Endothelial cell of umbilical vein (primary cell): ENCODE data around the gene CNPY3. TPM values are rescaled to one million over a fixed set of nuclear protein-coding genes. Genes with fewer than 3 reads are reported as not detected.
"Not testable (repeated sequence)": the region's sequence is repeated elsewhere in the genome, so short reads cannot be mapped to it uniquely, and the experiment has no call there.

ENCODE experiments used
- Bru-seq: library from RNA; stranded (reverse); fragments of 400-500 nt; gene quantifications from one replicate; lab custom pipeline; 2021; lab: Mats Ljungman, UMichigan
- BruChase-seq, 2 experiments: library from RNA; stranded (reverse); fragments of 400-500 nt; gene quantifications; one replicate each; lab custom pipeline; 2021; lab: Mats Ljungman, UMichigan
- BruUV-seq: library from RNA; stranded (reverse); fragments of 400-500 nt; replicated peaks from 2 replicates; lab custom pipeline; 2021; lab: Mats Ljungman, UMichigan
- CTCF ChIA-PET: fragments of 300-600, 350-600 bp; sonication (Branson Sonifier 250); formaldehyde crosslinking; loops from one replicate; lab custom pipeline; 2021; ENCODE audit warnings: antibody characterized with exemption, inconsistent platforms; lab: Charles Lee
- POLR2A ChIA-PET: fragments of 300-600, 350-600 bp; sonication (Branson Sonifier 250); formaldehyde crosslinking; loops from one replicate; lab custom pipeline; 2021; ENCODE audit warnings: antibody characterized with exemption, inconsistent platforms; lab: Charles Lee
- DNase-seq: peaks from one replicate; pipeline ENCODE4 v3.0.0-alpha.2; 2011; ENCODE audit warnings: low read depth, low spot score
- FAIRE-seq: peaks from 2 replicates; lab custom pipeline; 2011; peaks lifted over from hg19 to GRCh38; lab: Jason Lieb, UNC
- H2AFZ ChIP-seq: 2 replicates; pipeline ENCODE4 v1.6.0; 2012; ENCODE audit warnings: low read depth, low read length, control low read depth, inconsistent platforms
- H3K27ac ChIP-seq: 2 replicates; pipeline ENCODE4 v1.5.1; 2011; ENCODE audit warnings: low read depth, mild to moderate bottlenecking, control low read depth, low read length, moderate library complexity; ENCODE audit not compliant: insufficient read depth
- H3K27me3 ChIP-seq, 2 experiments: 2 replicates each; pipeline versions ENCODE4 v1.6.0 to v1.6.1; 2011; ENCODE audit warnings: low read length in 2 of 2, mixed read lengths in 1 of 2; ENCODE audit not compliant: control insufficient read depth in 2 of 2, insufficient read depth in 2 of 2
- H3K36me3 ChIP-seq, 2 experiments: 2 replicates in 1 of 2; 3 replicates in 1 of 2; pipeline ENCODE4 v1.5.1; 2011; ENCODE audit warnings: low read length in 2 of 2, mild to moderate bottlenecking in 1 of 2, moderate library complexity in 1 of 2; ENCODE audit not compliant: control insufficient read depth in 2 of 2, insufficient read depth in 2 of 2; ENCODE audit errors: extremely low read depth in 1 of 2
- H3K4me1 ChIP-seq: 3 replicates; pipeline ENCODE4 v1.5.1; 2011; ENCODE audit warnings: mild to moderate bottlenecking, low read length; ENCODE audit not compliant: control insufficient read depth, insufficient read depth; ENCODE audit errors: extremely low read depth
- H3K4me2 ChIP-seq: 2 replicates; pipeline ENCODE4 v1.6.1; 2011; ENCODE audit warnings: low read length, control low read depth, mixed read lengths; ENCODE audit not compliant: insufficient read depth
- H3K4me3 ChIP-seq, 3 experiments: fragments of 200-600 bp in 1 of 3; sonication (generic), shearing (Covaris generic) in 1 of 3; replicated peaks in 1 of 3; 2 replicates each; pipeline ENCODE4 v1.5.1; 2011 to 2016; ENCODE audit warnings: control low read depth in 3 of 3, low read length in 3 of 3, mild to moderate bottlenecking in 2 of 3, inconsistent platforms in 1 of 3, low read depth in 1 of 3, moderate library complexity in 1 of 3; ENCODE audit not compliant: insufficient read depth in 1 of 3
- H3K79me2 ChIP-seq: 2 replicates; pipeline ENCODE4 v1.6.0; 2012; ENCODE audit warnings: low read length, inconsistent platforms; ENCODE audit not compliant: control insufficient read depth, insufficient read depth
- H3K9ac ChIP-seq: replicated peaks from 2 replicates; pipeline ENCODE3; 2011; ENCODE audit warnings: low read length, control low read depth; ENCODE audit not compliant: insufficient read depth; ENCODE audit errors: extremely low read depth
- H3K9me1 ChIP-seq: replicated peaks from 3 replicates; pipeline ENCODE4 v1.6.0; 2011; ENCODE audit warnings: mild to moderate bottlenecking, low read length; ENCODE audit not compliant: control insufficient read depth, insufficient read depth; ENCODE audit errors: extremely low read depth
- H3K9me3 ChIP-seq: replicated peaks from 2 replicates; pipeline ENCODE4 v1.5.1; 2012; ENCODE audit warnings: low read length, inconsistent platforms; ENCODE audit not compliant: control insufficient read depth, insufficient read depth
- H4K20me1 ChIP-seq: replicated peaks from 2 replicates; pipeline ENCODE3; 2011; ENCODE audit warnings: mild to moderate bottlenecking, low read length; ENCODE audit not compliant: control insufficient read depth, insufficient read depth; ENCODE audit errors: extremely low read depth
- CTCF ChIP-seq, 2 donors: IDR thresholded peaks; 1 replicate in 1 of 2; 2 replicates in 1 of 2; pipeline ENCODE4 v1.5.1; 2011; ENCODE audit warnings: low read length in 2 of 2, mild to moderate bottlenecking in 2 of 2, moderate library complexity in 2 of 2, control low read depth in 1 of 2, inconsistent platforms in 1 of 2, low read depth in 1 of 2; ENCODE audit not compliant: insufficient read depth in 1 of 2; ENCODE audit errors: extremely low read depth in 1 of 2
- EZH2 ChIP-seq: IDR thresholded peaks from 2 replicates; pipeline ENCODE4 v1.6.1; 2012; ENCODE audit warnings: borderline replicate concordance, low read depth, mild to moderate bottlenecking, moderate library complexity, low read length, inconsistent platforms; ENCODE audit not compliant: severe bottlenecking
- FOS ChIP-seq: IDR thresholded peaks from 2 replicates; pipeline ENCODE4 v1.6.1; 2011; ENCODE audit warnings: mild to moderate bottlenecking, low read length, moderate library complexity, borderline replicate concordance; ENCODE audit not compliant: insufficient read depth
- GATA2 ChIP-seq: IDR thresholded peaks from 2 replicates; pipeline ENCODE4 v1.7.0; 2011; ENCODE audit warnings: low read depth, mild to moderate bottlenecking, moderate library complexity, mixed read lengths, low read length; ENCODE audit not compliant: insufficient read length, insufficient read depth
- JUN ChIP-seq: IDR thresholded peaks from 2 replicates; pipeline ENCODE4 v1.6.1; 2011; ENCODE audit warnings: borderline replicate concordance, low read depth; ENCODE audit not compliant: insufficient read length, insufficient read depth
- MAX ChIP-seq: IDR thresholded peaks from 2 replicates; pipeline ENCODE4 v1.6.1; 2011; ENCODE audit not compliant: insufficient read depth, insufficient read length
- MYC ChIP-seq: IDR thresholded peaks from one replicate; pipeline ENCODE4 v1.6.1; 2011; ENCODE audit warnings: mild to moderate bottlenecking, low read depth, low read length
- POLR2A ChIP-seq: IDR thresholded peaks from 2 replicates; pipeline ENCODE4 v1.6.1; 2012; ENCODE audit warnings: low read depth, mild to moderate bottlenecking, control low read depth, low read length
- POLR2AphosphoS5 ChIP-seq: IDR thresholded peaks from 2 replicates; pipeline ENCODE4 v1.6.1; 2012; ENCODE audit warnings: low read depth, mild to moderate bottlenecking, control low read depth, low read length, moderate library complexity; ENCODE audit not compliant: insufficient read depth
- dilution Hi-C: fragments of 300-500 bp; cut with MboI; formaldehyde crosslinking; loops from one replicate; pipeline ENCODE4 v1.15.0; 2019; ENCODE audit warnings: low sequenced_read_pairs; ENCODE audit not compliant: extremely low pct_ligation_motif_present
- intact Hi-C: fragments of 100-400 bp; cut with micrococcal nuclease; formaldehyde crosslinking; loops from one replicate; pipeline ENCODE4 v1.10.0; 2022
- long read RNA-seq: library from polyadenylated mRNA; stranded (forward); transcript quantifications from one replicate; pipeline ENCODE4 v2.0.0, GENCODE V29; 2021
- polyA minus RNA-seq, 3 experiments: library from RNA; depleted of rRNA, polyadenylated mRNA; stranded (reverse); fragments of >200 nt; gene quantifications; 1 replicate in 1 of 3; 2 replicates in 2 of 3; pipeline ENCODE4 v1.2.3, GENCODE V29; 2011
- polyA plus RNA-seq, 4 experiments: library from polyadenylated mRNA; depleted of rRNA in 3 of 4; stranded (reverse) in 3 of 4; unstranded in 1 of 4; fragments of >200 nt; gene quantifications; 2 replicates each; pipeline versions ENCODE4 v1.2.1 to v1.2.3, GENCODE V29; 2011 to 2012; ENCODE audit warnings: missing spikeins in 1 of 4
- total RNA-seq: library from RNA; stranded (reverse); gene quantifications from 2 replicates; pipeline ENCODE4 v1.2.3, GENCODE V29; 2021

The CNPY3 gene
- total RNA-seq (43.3 and 53.1 TPM in 2 replicates), polyA plus RNA-seq (40.8 and 46.4 TPM in 2 replicates), polyA minus RNA-seq (28.2 and 31.4 TPM in 2 replicates), Bru-seq, nascent RNA (percentile 78 among the genes with signal in this experiment), BruChase-seq, experiment 1, labeled RNA remaining after a 6-hour chase (percentile 85 among the genes with signal in this experiment), BruChase-seq, experiment 2, labeled RNA remaining after a 2-hour chase (percentile 77 among the genes with signal in this experiment)
- polyA plus RNA-seq (2011; cell fraction: cytosol; rRNA removed) = 49.1 and 51.6 TPM in 2 replicates
- polyA plus RNA-seq (2011; cell fraction: nucleus; rRNA removed) = 31.4 and 34.4 TPM in 2 replicates
- 27.0 and 33.6 TPM in 2 replicates for polyA plus RNA-seq (2012)
- 21.9 TPM for polyA minus RNA-seq (2011; cell fraction: cytosol; rRNA and poly(A)+ RNA removed)
- 7.0 and 9.2 TPM in 2 replicates for polyA minus RNA-seq (2011; cell fraction: nucleus; rRNA and poly(A)+ RNA removed)
- long read RNA-seq, transcript CNPY3-201 (6 exons, 1,704 nt) = major isoform, 94 of 155 reads
- long read RNA-seq, partial matches to known transcripts = 25 of 155 reads
- long read RNA-seq, other reads (novel, unspliced or antisense) = 36 of 155 reads

- peaks cover 33% of the 10 kb centered on the region for H3K79me2 ChIP-seq
- peak; percentile 94 for FAIRE-seq
- H3K9me3 ChIP-seq = no peaks in the 10 kb centered on the region
- H3K9me1 ChIP-seq = no peaks in the 10 kb centered on the region
- H3K4me3 ChIP-seq = peak within 1 kb of the TSS; percentile 54 to 94 (median 85)
- POLR2A ChIA-PET = interaction anchor here (0.6 to 1.2 kb wide), 3 partner anchors 36 to 423 kb away, joined by 4 read pairs; partner anchors contain the start of genes KLHDC3 and MEA1
- no peaks in the 10 kb centered on the region for H4K20me1 ChIP-seq
- no peaks in the 10 kb centered on the region for H3K36me3 ChIP-seq
- DNase-seq = peak; percentile 98
- BruUV-seq = TSS peak; percentile 31
- H3K27me3 ChIP-seq = peaks cover 0 to 3% of the 10 kb centered on the region in 2 experiments
- H3K27ac ChIP-seq = peak within 1 kb of the TSS; percentile 95
- TF ChIP-seq FOS = no peak
- peak; percentile 43 for TF ChIP-seq POLR2AphosphoS5
- TF ChIP-seq MYC = peak; percentile 91
- TF ChIP-seq POLR2A = no peak
- TF ChIP-seq CTCF (IDR thresholded peaks at IDR 0.05; ENCODE audit: extremely low read depth in 1 of 2, insufficient read depth in 1 of 2, low read depth in 1 of 2, low read length in 2 of 2) = peak in 1 of 2 donors; percentile 7
- TF ChIP-seq JUN = no peak
- peak; percentile 65 for TF ChIP-seq EZH2
- TF ChIP-seq MAX = peak; percentile 90
- no peak for TF ChIP-seq GATA2
- intact Hi-C loops = loop anchor here (1.0 to 2.0 kb wide), 5 partner anchors 32 to 242 kb away; partner anchors contain the start of genes GNMT, KLC4, KLHDC3 and MRPL2
- dilution Hi-C loops = no loop called here
- CTCF ChIA-PET = interaction anchor here (0.6 to 2.1 kb wide), 15 partner anchors 10 to 268 kb away, joined by 3 to 12 read pairs (median 4); partner anchors contain the start of genes KLHDC3 and PEX6
- H3K4me2 ChIP-seq = peak within 1 kb of the TSS; percentile 99
- peaks cover 17% of the 10 kb centered on the region for H3K4me1 ChIP-seq
- peak within 1 kb of the TSS; percentile 87 for H3K9ac ChIP-seq
- peak within 1 kb of the TSS; percentile 91 for H2AFZ ChIP-seq
These were observed at the start of gene CNPY3 for GRCh38 chr6:42928986-42929820. CNPY3 (plus strand) TSS chr6:42929480; CDS start chr6:42929571, 91 bp downstream.

GRCh38 chr6:42880240-42880817 is 49.0 kb upstream of the CNPY3 start:
- Histone ChIP-seq H3K27ac (peak overlapping the region; percentile 68), H3K4me2 (peak overlapping the region; percentile 76), H3K36me3 (peaks cover 18 to 21% of the 10 kb centered on the region in 2 experiments), H2AFZ (peak overlapping the region; percentile 75), H3K79me2 (peaks cover 36% of the 10 kb centered on the region), H3K9ac (peak overlapping the region; percentile 94), H3K4me3 (peak overlapping the region; percentile 77 to 91 (median 86))
- ChIA-PET POLR2A (interaction anchor here (1.0 to 1.8 kb wide), 5 partner anchors 10 to 219 kb away, joined by 3 to 14 read pairs (median 5); partner anchors contain the start of genes BICRAL and TBCC), CTCF (interaction anchor here (0.8 to 4.8 kb wide), 4 partner anchors 98 to 218 kb away, joined by 4 to 49 read pairs (median 8); no protein-coding TSS in a partner anchor)
- H4K20me1 ChIP-seq, dilution Hi-C loops, DNase-seq, FAIRE-seq, intact Hi-C loops, H3K9me1 ChIP-seq, H3K9me3 ChIP-seq, H3K27me3 ChIP-seq, H3K4me1 ChIP-seq: not testable (repeated sequence)
- TSS peak; percentile 55 for BruUV-seq
